SK-N-SH treated with all-trans-retinoic acid at 6 μM for 48 hours (cell line): ENCODE data around the gene TMEM89.

Experiments
- ARNTL ChIP-seq: fragments of 450-650 bp; formaldehyde crosslinking; IDR thresholded peaks from 2 replicates; pipeline ENCODE4 v1.5.0; 2020; ENCODE audit warnings: low read depth, mild to moderate bottlenecking, moderate library complexity, borderline replicate concordance
- GLIS3 ChIP-seq: fragments of 250-450 bp; sonication (Bioruptor Pico); IDR thresholded peaks from 2 replicates; pipeline ENCODE4 v1.5.0; 2020; ENCODE audit warnings: mild to moderate bottlenecking, moderate library complexity
- OSR1 ChIP-seq: fragments of 250-450 bp; sonication (Bioruptor Pico); IDR thresholded peaks from 2 replicates; pipeline ENCODE4 v1.8.0; 2022; ENCODE audit warnings: moderate library complexity, mild to moderate bottlenecking, inconsistent platforms
- PATZ1 ChIP-seq: fragments of 250-450 bp; sonication (Bioruptor Pico); IDR thresholded peaks from 2 replicates; pipeline ENCODE4 v1.8.0; 2020; ENCODE audit warnings: mild to moderate bottlenecking, moderate library complexity, borderline replicate concordance
- TCF4 ChIP-seq: fragments of 250-450 bp; sonication (Bioruptor Pico); IDR thresholded peaks from 2 replicates; pipeline ENCODE4 v1.8.0; 2021; ENCODE audit warnings: mild to moderate bottlenecking, moderate library complexity, borderline replicate concordance
- TOX ChIP-seq: fragments of 250-450 bp; sonication (Bioruptor Pico); IDR thresholded peaks from 2 replicates; pipeline ENCODE4 v1.8.0; 2021; ENCODE audit warnings: mild to moderate bottlenecking, moderate library complexity, borderline replicate concordance
- TSHZ2 ChIP-seq: fragments of 250-450 bp; sonication (Bioruptor Pico); IDR thresholded peaks from 2 replicates; pipeline ENCODE4 v1.5.0; 2020; ENCODE audit warnings: mild to moderate bottlenecking, moderate library complexity
- ZC3H10 ChIP-seq: fragments of 250-450 bp; sonication (Bioruptor Pico); IDR thresholded peaks from 2 replicates; pipeline ENCODE4 v1.5.1; 2021; ENCODE audit warnings: mild to moderate bottlenecking, moderate library complexity
- ZFP3 ChIP-seq: fragments of 250-450 bp; sonication (Bioruptor Pico); IDR thresholded peaks from 2 replicates; pipeline ENCODE4 v1.5.0; 2020; ENCODE audit warnings: mild to moderate bottlenecking, moderate library complexity
- ZFP30 ChIP-seq: fragments of 450-650 bp; formaldehyde crosslinking; IDR thresholded peaks from 2 replicates; pipeline ENCODE4 v1.5.0; 2022; ENCODE audit warnings: mild to moderate bottlenecking, moderate library complexity
- ZNF70 ChIP-seq: fragments of 450-650 bp; formaldehyde crosslinking; IDR thresholded peaks from 2 replicates; pipeline ENCODE4 v1.5.0; 2020; ENCODE audit warnings: mild to moderate bottlenecking, moderate library complexity
- TF ChIP-seq, protein P1 (sequence below): fragments of 250-450 bp; sonication (Bioruptor Pico); IDR thresholded peaks from 2 replicates; pipeline ENCODE4 v1.8.0; 2021; ENCODE audit warnings: low read depth, mild to moderate bottlenecking, moderate library complexity, borderline replicate concordance
- TF ChIP-seq, protein P2 (sequence below): fragments of 250-450 bp; sonication (Bioruptor Pico); IDR thresholded peaks from 2 replicates; pipeline ENCODE4 v1.5.1; 2020; ENCODE audit warnings: low read depth, mild to moderate bottlenecking, moderate library complexity

GRCh38 chr3:48588230-48588629 lies 33.3 kb downstream of the TMEM89 start:
- no peak for TF ChIP-seq GLIS3
- TF ChIP-seq TOX, result no peak
- TF ChIP-seq ZFP3, result no peak
- no peak for TF ChIP-seq ARNTL (CRISPR knock-in tag)
- TF ChIP-seq TCF4 (CRISPR knock-in tag), result no peak
- TF ChIP-seq PATZ1, result no peak
- TF ChIP-seq ZFP30, result no peak
- TF ChIP-seq, protein P1, sequence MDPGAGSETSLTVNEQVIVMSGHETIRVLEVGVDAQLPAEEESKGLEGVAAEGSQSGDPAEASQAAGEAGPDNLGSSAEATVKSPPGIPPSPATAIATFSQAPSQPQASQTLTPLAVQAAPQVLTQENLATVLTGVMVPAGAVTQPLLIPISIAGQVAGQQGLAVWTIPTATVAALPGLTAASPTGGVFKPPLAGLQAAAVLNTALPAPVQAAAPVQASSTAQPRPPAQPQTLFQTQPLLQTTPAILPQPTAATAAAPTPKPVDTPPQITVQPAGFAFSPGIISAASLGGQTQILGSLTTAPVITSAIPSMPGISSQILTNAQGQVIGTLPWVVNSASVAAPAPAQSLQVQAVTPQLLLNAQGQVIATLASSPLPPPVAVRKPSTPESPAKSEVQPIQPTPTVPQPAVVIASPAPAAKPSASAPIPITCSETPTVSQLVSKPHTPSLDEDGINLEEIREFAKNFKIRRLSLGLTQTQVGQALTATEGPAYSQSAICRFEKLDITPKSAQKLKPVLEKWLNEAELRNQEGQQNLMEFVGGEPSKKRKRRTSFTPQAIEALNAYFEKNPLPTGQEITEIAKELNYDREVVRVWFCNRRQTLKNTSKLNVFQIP (CRISPR knock-in tag), result no peak
- TF ChIP-seq TSHZ2 (CRISPR knock-in tag), result no peak
- no peak for TF ChIP-seq ZC3H10 (CRISPR knock-in tag)
- no peak for TF ChIP-seq ZNF70 (CRISPR knock-in tag)
- TF ChIP-seq OSR1, result no peak
- TF ChIP-seq, protein P2, sequence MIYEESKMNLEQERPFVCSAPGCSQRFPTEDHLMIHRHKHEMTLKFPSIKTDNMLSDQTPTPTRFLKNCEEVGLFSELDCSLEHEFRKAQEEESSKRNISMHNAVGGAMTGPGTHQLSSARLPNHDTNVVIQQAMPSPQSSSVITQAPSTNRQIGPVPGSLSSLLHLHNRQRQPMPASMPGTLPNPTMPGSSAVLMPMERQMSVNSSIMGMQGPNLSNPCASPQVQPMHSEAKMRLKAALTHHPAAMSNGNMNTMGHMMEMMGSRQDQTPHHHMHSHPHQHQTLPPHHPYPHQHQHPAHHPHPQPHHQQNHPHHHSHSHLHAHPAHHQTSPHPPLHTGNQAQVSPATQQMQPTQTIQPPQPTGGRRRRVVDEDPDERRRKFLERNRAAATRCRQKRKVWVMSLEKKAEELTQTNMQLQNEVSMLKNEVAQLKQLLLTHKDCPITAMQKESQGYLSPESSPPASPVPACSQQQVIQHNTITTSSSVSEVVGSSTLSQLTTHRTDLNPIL, result no peak
